Stimulated activated effector memory CD8-positive, alpha-beta T cell treated with anti-CD3 and anti-CD28 coated beads, Interleukin-12 subunit alpha, Interleukin-12 subunit beta, amount 100 ng/mL, for 72 hours (primary cell): ENCODE results near the gene LYPLAL1.
A peak's percentile ranks its signal among the peaks of the same experiment; 100 is the strongest.
"Not testable (repeated sequence)": the region's sequence is repeated elsewhere in the genome, so short reads cannot be mapped to it uniquely, and the experiment has no call there.

Experiments
- ATAC-seq: fragments of 150-1000 bp; cut with Tn5 transposase; 2 replicates; pipeline ENCODE4 v1.10.0; 2021
- DNase-seq, 2 donors: peaks; one replicate each; pipeline ENCODE4 v3.0.0; 2021 to 2022; ENCODE audit warnings: low spot score in 2 of 2
- H3K27ac Mint-ChIP-seq: one replicate; pipeline ENCODE4 v1.8.0; 2022; ENCODE audit warnings: mild to moderate bottlenecking, mixed read lengths
- H3K36me3 Mint-ChIP-seq: one replicate; pipeline ENCODE4 v1.8.0; 2022; ENCODE audit warnings: mild to moderate bottlenecking, mixed read lengths
- H3K4me1 Mint-ChIP-seq: one replicate; pipeline ENCODE4 v1.8.0; 2022; ENCODE audit warnings: mixed read lengths
- H3K4me3 Mint-ChIP-seq: one replicate; pipeline ENCODE4 v1.8.0; 2022; ENCODE audit warnings: mild to moderate bottlenecking, mixed read lengths
- H3K9me3 Mint-ChIP-seq: one replicate; pipeline ENCODE4 v1.8.0; 2022; ENCODE audit warnings: mixed read lengths

Gene LYPLAL1

GRCh38 chr1:219177940-219178339 lies 4.3 kb downstream of the LYPLAL1 start:
- peaks cover 48% of the 10 kb centered on the region for H3K4me1 Mint-ChIP-seq
- no peak overlapping the region for H3K27ac Mint-ChIP-seq
- ATAC-seq = no peak
- H3K36me3 Mint-ChIP-seq = peaks cover 35% of the 10 kb centered on the region
- H3K4me3 Mint-ChIP-seq = no peak overlapping the region
- no peak for DNase-seq
- H3K9me3 Mint-ChIP-seq = no peaks in the 10 kb centered on the region

DNA sequence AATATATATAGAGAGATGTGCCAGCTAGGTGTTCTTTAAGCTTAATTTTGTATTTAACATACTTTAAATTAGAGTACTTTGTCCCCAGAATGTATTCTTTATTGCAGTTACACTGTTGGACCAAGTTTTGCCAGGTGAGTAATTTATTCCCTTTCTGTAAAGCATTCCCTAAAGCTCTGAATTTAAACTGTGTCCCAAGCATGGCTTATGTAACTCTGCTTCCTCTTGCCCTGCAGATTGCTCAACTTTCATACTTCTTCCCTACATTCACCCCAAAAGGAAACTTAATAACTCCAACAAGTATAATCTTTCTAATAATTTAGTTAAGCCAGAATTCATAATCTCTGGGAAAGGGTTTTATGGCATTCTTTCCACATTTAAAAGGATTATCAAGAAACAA lies 5.6 kb downstream of the LYPLAL1 start:
- peaks cover 27% of the 10 kb centered on the region for H3K36me3 Mint-ChIP-seq
- no peak overlapping the region for H3K4me3 Mint-ChIP-seq
- no peaks in the 10 kb centered on the region for H3K9me3 Mint-ChIP-seq
- peaks cover 43% of the 10 kb centered on the region for H3K4me1 Mint-ChIP-seq
- DNase-seq = no peak
- ATAC-seq = no peak
- H3K27ac Mint-ChIP-seq = no peak overlapping the region

DNA sequence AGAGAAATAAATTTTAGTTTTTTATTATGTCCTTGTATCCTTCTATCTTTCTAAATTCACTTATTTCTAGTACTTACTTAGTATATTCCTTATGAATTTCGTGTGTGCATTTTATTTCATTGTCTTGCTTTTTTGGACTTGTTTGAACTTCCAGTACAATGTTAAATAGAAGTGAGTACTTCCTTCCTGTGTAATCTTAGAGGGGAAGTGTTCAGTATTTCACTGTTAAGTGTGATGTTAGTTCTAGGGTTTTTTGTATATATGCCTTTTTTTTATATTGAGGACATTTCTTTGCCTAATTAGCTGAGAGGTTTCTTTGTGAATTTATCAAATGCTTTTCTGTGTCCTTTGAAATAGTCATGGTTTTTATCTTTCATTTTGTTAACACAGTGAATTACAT lies 10.7 kb downstream of the LYPLAL1 start:
- H3K9me3 Mint-ChIP-seq = no peaks in the 10 kb centered on the region
- peaks cover 32% of the 10 kb centered on the region for H3K4me1 Mint-ChIP-seq
- DNase-seq (no peak), ATAC-seq (no peak)
- H3K36me3 Mint-ChIP-seq = peaks cover 20% of the 10 kb centered on the region
- H3K27ac Mint-ChIP-seq = no peak overlapping the region
- H3K4me3 Mint-ChIP-seq = no peak overlapping the region

- Mint-ChIP-seq H3K9me3 (no peaks in the 10 kb centered on the region), H3K27ac (no peak overlapping the region), H3K4me3 (no peak overlapping the region), H3K4me1 (peaks cover 35% of the 10 kb centered on the region), H3K36me3 (peaks cover 7% of the 10 kb centered on the region)
- ATAC-seq (no peak), DNase-seq (no peak)
These were observed 11.9 kb downstream of the LYPLAL1 start for GRCh38 chr1:219185486-219186117.

DNA sequence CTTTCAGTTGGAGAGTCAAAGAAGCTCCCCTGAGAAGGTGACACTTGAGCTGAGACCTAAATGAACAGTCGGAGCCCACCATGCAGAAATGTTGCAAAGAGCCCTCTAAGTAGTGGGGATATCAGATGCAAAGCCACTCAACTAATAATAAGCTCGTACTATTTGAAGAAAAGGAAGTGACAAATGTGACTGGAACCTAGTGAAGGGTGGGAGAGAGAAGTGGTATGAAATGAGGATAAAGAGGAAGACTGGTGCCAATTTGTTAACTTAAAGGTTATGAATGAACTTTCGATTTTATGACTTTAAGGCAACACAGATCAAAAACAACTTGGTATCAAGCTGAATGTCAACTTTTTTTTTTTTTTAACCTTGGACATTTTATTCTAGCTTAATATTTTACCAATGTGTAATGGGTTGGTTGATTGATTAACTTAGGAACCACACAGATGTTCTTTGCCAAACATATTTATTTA lies 14.7 kb downstream of the LYPLAL1 start:
- H3K27ac Mint-ChIP-seq = no peak overlapping the region
- no peaks in the 10 kb centered on the region for H3K9me3 Mint-ChIP-seq
- H3K36me3 Mint-ChIP-seq = no peaks in the 10 kb centered on the region
- H3K4me1 Mint-ChIP-seq = peaks cover 28% of the 10 kb centered on the region
- peak overlapping the region; percentile 1 for H3K4me3 Mint-ChIP-seq
- ATAC-seq (no peak), DNase-seq (no peak)

- Mint-ChIP-seq H3K27ac (no peak overlapping the region), H3K4me3 (peak overlapping the region; percentile 13), H3K9me3 (no peaks in the 10 kb centered on the region), H3K4me1 (peaks cover 25% of the 10 kb centered on the region), H3K36me3 (no peaks in the 10 kb centered on the region)
- ATAC-seq = peak; percentile 93
- no peak for DNase-seq
These were observed 15.5 kb downstream of the LYPLAL1 start for GRCh38 chr1:219189021-219189824.

DNA sequence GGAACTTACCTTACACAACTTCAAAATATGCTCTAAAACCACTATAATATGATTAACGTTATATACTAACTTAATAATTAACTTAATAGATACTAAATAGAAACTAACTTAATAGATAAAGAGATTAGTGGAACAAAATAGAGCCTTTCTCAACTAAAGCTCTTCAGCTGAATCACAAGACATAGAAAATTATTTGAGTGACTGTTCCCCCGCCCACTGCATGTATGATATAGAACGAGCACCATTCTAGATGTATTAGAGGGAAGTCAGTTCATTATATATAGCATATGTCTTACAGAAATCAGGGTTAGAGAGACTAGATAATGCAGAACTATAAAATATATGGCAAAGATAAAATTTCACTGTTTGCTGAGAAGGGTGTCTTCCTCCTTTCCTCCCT lies 16.3 kb downstream of the LYPLAL1 start:
- Mint-ChIP-seq H3K4me1 (peaks cover 22% of the 10 kb centered on the region), H3K4me3 (no peak overlapping the region), H3K36me3 (no peaks in the 10 kb centered on the region), H3K27ac (no peak overlapping the region), H3K9me3 (no peaks in the 10 kb centered on the region)
- no peak for ATAC-seq
- no peak for DNase-seq

DNA sequence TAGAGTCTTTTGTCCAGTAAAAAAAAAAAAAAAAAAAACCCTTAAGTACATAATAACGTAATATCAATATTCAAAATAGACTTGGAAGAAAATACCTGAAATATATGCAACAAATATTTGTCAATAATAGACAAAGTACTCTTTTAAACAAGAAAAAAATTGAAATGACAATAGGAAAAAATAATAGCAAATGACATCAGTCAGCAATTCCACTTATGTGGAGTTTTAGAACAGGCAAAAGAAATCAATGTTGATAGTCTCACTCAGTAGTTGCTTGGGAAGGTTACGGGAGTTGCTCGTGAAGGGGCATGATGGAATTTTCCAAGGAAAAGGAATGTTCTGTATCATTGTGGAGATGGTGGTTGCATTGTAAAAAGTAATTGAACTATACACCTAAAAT lies 16.9 kb downstream of the LYPLAL1 start:
- Mint-ChIP-seq H3K27ac (no peak overlapping the region), H3K9me3 (no peaks in the 10 kb centered on the region), H3K4me1 (peaks cover 20% of the 10 kb centered on the region), H3K36me3 (peaks cover under 1% of the 10 kb centered on the region), H3K4me3 (no peak overlapping the region)
- ATAC-seq (no peak), DNase-seq (no peak)

DNA sequence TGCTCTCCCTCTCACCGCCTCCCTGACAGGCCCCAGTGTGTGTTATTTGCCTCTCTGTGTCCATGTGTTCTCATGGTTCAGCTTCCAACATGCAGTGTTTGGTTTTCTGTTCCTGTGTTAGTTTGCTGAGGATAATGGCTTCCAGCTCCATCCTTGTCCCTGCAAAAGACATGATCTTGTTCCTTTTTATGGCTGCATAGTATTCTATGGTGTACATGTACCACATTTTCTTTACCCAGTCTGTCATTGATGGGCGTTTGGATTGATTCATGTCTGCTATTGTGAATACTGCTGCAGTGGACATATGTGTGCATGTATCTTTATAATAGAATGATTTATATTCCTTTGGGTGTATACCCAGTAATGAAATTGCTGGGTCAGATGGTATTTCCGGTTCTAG lies 22.2 kb downstream of the LYPLAL1 start:
- not testable (repeated sequence) for H3K27ac Mint-ChIP-seq, H3K4me1 Mint-ChIP-seq, H3K9me3 Mint-ChIP-seq, DNase-seq, ATAC-seq, H3K4me3 Mint-ChIP-seq
- peaks cover 11% of the 10 kb centered on the region for H3K36me3 Mint-ChIP-seq

- no peak for DNase-seq
- no peak overlapping the region for H3K4me3 Mint-ChIP-seq
- no peaks in the 10 kb centered on the region for H3K9me3 Mint-ChIP-seq
- no peaks in the 10 kb centered on the region for H3K4me1 Mint-ChIP-seq
- H3K27ac Mint-ChIP-seq = no peak overlapping the region
- no peak for ATAC-seq
- peaks cover 6% of the 10 kb centered on the region for H3K36me3 Mint-ChIP-seq
These were observed 28.0 kb downstream of the LYPLAL1 start for GRCh38 chr1:219201656-219202055.

- Mint-ChIP-seq H3K4me3 (no peak overlapping the region), H3K27ac (no peak overlapping the region), H3K36me3 (peaks cover 6% of the 10 kb centered on the region), H3K9me3 (no peaks in the 10 kb centered on the region), H3K4me1 (no peaks in the 10 kb centered on the region)
- no peak for ATAC-seq
- no peak for DNase-seq
These were observed 28.9 kb downstream of the LYPLAL1 start for GRCh38 chr1:219202567-219202966.

DNA sequence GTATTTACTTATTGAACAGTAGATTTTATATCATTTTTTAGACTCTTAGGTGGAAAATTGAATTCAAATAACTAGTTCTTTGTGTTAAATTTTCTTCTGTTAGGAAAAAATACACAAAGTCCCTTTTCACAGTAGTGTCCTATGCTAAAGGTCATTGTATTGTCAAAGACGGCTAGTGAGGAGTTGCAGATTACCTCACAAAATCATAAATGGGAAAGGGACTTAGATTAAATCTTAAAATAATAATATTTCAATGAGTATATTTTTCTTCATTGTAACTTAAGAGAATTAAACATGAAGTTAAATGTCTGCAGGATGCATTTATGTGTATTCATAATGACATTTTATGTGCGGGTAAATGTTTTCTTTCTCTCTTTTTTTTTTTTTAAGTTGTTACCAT lies 32.7 kb downstream of the LYPLAL1 start:
- Mint-ChIP-seq H3K36me3 (peaks cover 2% of the 10 kb centered on the region), H3K4me3 (no peak overlapping the region), H3K27ac (no peak overlapping the region), H3K9me3 (no peaks in the 10 kb centered on the region), H3K4me1 (no peaks in the 10 kb centered on the region)
- DNase-seq (no peak), ATAC-seq (no peak)

GRCh38 chr1:219209578-219209977 lies 35.9 kb downstream of the LYPLAL1 start:
- H3K9me3 Mint-ChIP-seq = no peaks in the 10 kb centered on the region
- peaks cover 5% of the 10 kb centered on the region for H3K36me3 Mint-ChIP-seq
- H3K4me1 Mint-ChIP-seq = no peaks in the 10 kb centered on the region
- ATAC-seq = no peak
- H3K4me3 Mint-ChIP-seq = no peak overlapping the region
- DNase-seq = no peak
- no peak overlapping the region for H3K27ac Mint-ChIP-seq

DNA sequence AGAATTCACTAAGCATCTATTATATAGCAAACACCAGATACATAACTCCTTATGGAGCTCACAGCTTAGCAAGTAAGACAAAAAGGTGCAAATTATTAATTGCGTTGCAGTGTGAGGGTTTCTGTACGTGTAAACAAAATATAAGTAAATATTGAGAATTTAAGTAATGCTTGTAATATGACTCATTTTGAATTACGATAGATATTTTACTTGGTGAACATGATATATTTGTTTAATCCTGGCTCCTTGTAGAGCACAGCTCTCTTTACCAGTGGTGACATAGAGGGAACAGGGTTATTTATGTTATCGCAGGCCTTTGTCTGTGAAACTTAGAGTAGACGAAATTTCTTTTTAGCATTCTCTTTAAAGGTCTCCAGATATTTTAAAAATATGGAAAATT lies 36.4 kb downstream of the LYPLAL1 start:
- Mint-ChIP-seq H3K27ac (no peak overlapping the region), H3K36me3 (peaks cover 8% of the 10 kb centered on the region), H3K4me3 (no peak overlapping the region), H3K9me3 (no peaks in the 10 kb centered on the region), H3K4me1 (no peaks in the 10 kb centered on the region)
- no peak for ATAC-seq
- DNase-seq = no peak

GRCh38 chr1:219215477-219215876 lies 41.8 kb downstream of the LYPLAL1 start:
- peak; percentile 53 for ATAC-seq
- peaks cover 10% of the 10 kb centered on the region for H3K36me3 Mint-ChIP-seq
- H3K27ac Mint-ChIP-seq = no peak overlapping the region
- no peaks in the 10 kb centered on the region for H3K9me3 Mint-ChIP-seq
- no peak overlapping the region for H3K4me3 Mint-ChIP-seq
- DNase-seq = no peak
- no peaks in the 10 kb centered on the region for H3K4me1 Mint-ChIP-seq

- no peaks in the 10 kb centered on the region for H3K4me1 Mint-ChIP-seq
- no peaks in the 10 kb centered on the region for H3K9me3 Mint-ChIP-seq
- H3K27ac Mint-ChIP-seq = no peak overlapping the region
- DNase-seq (peak in 1 of 2 donors; percentile 48), ATAC-seq (peak; percentile 86)
- no peak overlapping the region for H3K4me3 Mint-ChIP-seq
- H3K36me3 Mint-ChIP-seq = no peaks in the 10 kb centered on the region
These were observed 47.3 kb downstream of the LYPLAL1 start for GRCh38 chr1:219220945-219221344.
